Esophagus mucosa (tissue), 1 donor: ENCODE results near the gene FNDC3B. TPM values are rescaled to one million over a fixed set of nuclear protein-coding genes. Genes with fewer than 3 reads are reported as not detected.

Experiments
- ATAC-seq: fragments of 200-7000 bp; cut with Tn5 transposase; one replicate; pipeline ENCODE4 v1.9.1; 2020
- total RNA-seq: library from RNA; stranded (reverse); gene quantifications from one replicate; pipeline ENCODE4 v1.2.4, GENCODE V29; 2023
- donor health status: DM: yes; HTN: yes; CAD: no.

FNDC3B gene
- total RNA-seq, 1 donor from 2014 or later, result 19.9 TPM

DNA sequence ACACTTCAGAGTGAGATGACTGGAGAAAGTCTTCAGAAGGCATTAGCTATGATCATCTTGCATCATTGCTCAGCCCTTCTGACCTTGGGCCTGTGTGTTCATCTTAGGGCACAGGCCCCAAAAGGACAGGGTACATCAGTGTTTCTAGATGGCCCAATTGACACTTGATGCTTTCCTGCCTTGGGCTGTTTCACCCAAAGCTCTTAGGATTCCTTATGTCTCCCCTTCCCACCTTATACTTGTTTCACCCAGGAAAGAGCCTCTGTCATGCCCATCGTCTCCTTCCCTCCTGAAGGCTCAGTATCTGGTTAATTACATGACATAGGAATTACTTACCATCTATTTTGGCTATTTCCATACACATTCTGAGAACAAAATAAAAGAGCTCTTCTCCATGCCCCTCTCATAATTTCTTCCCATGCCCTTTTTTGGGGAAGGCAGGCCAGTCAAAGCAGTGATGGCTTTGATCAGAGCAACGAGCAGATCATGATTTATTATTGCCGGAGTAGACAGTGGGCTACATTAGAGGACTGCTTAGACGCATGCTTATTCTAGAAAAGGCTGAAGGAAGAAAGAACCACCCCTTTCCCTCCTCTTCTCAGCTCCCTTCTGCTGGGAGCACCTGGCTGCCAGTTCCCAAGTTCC, 335.9 kb downstream of the FNDC3B start:
- no peak for ATAC-seq

DNA sequence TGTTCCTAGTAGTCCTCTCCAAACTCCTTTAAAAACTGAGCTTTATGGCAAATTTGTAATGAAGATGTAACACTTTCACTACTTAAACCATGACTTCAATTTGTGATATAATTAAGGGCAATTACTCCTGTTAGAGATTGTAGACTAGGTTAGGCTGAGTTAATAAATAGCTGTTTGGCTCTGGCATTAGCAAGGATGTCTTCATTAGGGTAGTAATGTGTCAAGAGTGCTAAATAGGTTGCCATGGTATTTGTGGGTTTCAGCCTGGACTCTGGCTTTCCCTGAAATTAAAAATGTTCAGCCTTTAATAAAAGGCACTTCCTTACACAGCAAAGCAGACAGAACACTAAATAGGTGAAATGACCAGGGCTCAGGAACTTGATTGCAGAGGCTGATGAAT, 337.0 kb downstream of the FNDC3B start:
- no peak for ATAC-seq

- no peak for ATAC-seq
Observed at GRCh38 chr3:172376881-172377280, 337.5 kb downstream of the FNDC3B start.

DNA sequence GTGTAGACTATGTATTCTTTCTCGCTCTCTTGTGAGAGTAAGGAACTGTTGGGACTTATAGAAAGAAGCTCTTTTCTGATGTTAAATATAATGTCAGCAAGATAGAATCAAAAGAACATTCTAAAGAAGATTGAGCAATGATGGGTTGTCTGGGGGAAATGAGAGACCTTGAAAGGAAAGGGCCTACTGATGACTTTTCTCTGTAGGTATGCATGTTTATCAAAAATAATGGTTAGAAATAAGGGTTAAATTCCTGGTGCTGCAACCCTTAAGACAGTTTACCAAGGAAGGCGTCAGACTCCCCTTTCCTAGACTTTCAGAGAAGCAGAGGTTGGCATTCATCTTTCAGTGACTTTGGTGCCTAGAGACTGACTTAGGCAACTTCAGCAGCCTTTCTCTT, 339.1 kb downstream of the FNDC3B start:
- ATAC-seq, result no peak

DNA sequence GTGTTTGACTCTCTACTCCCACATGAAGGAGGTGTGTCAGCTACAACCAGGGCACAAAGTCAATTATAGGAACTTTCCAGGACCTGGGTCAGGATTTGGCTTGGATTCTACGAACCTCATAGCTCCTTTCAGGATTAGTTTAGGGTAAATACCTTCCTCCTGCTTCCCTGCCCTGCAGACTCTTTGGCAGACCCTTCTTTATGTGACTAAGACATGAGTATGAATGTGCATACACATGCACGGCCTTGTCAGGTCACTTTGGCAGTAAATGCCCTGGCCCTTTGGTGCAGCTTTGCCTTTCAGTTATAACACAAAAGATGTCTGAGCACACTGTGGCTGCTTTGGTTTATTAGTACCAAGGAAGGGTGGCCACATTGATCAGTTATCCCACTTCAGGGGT, 340.0 kb downstream of the FNDC3B start:
- peak; percentile 46 for ATAC-seq

- no peak for ATAC-seq
Observed at GRCh38 chr3:172380632-172381031, 341.3 kb downstream of the FNDC3B start.

GRCh38 chr3:172383306-172383796, 344.0 kb downstream of the FNDC3B start:
- ATAC-seq, result peak; percentile 55

DNA sequence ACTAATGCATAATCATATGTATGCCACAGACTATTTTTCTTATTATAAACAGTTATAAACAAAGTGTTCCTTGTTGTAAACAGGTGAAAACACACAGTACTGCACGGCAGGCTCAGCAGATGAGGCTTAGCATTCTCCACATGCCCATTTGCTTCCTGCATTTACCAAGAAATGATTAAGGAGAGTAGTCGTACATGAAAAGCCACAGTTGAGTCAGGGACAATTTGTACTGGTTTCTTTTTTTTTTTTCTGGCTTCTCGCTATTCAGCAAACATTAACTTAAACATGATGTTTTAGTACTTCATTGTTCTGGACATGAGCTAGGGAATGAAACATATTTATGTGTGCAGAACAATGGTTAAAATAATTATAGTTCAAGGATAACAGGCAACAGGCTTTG, 345.5 kb downstream of the FNDC3B start:
- ATAC-seq, result no peak

- ATAC-seq, result no peak
Observed at GRCh38 chr3:172387728-172388127, 348.4 kb downstream of the FNDC3B start.

DNA sequence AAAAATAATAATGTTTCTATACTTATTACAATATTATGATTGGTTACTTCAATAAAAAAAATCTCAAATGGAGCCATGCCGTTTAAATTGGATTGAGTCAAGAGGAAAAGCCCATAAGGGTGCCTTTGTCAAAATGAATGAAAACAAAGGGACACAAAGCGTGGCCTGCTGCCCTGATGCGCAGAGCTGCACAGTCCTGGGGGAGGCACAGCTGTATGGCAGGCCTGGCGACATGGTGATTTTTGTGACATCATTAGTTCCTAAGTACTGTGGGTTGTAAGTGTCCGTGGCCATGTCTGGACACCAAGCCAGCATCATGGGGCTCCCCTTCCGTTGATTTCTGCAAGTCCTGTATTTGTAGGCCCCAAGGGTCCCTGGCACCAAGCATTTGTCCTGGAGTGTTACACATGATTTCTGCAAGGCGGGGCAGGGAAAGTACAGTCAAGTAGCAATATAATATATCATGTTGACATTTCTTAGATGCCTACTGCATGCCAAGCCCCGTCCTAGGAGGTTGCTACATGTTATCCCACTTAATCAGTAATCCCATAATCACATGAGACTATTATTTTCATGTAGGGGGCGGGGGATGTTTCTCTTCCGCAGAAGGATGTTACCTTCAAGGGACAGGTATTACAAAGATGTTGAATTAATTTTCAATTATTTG, 349.2 kb downstream of the FNDC3B start:
- no peak for ATAC-seq

DNA sequence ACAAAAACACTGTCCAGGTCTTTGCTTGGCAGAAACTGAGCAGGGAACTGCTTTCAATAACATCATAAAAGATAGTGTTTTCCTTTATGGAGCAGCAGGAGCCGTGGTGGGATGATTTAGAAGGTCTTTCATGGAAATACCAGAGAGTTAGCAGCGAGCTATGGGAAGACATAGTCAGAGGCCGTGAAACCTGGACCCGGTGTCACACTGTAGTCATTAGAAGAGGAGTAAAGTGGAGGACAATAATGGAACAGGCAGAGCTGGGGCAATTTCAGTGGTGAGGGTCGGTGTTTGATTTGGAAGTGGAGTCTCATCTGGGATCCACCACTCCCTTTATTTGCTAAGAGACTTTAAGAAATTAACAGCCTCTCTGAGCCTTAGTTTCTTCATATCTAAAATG, 351.4 kb downstream of the FNDC3B start:
- ATAC-seq, result no peak

DNA sequence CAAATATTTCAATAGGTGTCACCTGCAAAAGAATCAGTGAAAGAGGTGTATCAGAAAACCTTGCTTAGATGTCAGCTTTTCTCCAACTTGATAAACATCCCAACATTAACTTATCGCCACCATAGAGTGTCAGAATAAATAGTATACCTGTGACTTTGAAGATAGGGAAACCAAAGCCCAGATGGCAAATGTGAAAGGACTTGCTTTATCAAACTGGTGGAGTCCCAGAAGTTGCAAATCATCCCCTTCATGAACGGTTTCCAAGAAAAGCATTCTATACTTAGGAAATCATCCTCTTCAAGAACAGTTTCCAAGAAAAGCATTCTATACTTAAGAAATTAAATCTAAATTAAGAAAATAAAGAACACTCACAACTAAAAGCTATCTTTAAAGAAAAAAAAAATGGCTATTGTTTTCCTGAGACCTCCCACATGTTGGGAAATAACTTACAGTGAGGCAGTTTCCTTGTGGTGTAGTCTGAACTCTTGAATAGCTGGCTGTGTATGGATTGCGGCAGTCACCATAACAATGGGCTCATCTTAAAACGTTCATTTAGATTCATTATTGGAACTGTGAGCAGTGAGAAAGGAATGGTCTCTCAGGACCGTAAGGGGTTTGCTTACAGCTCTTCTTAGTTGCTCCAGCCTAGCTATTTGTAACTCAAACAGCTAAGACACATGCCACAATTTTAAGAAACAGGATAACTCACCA, 352.4 kb downstream of the FNDC3B start:
- no peak for ATAC-seq

DNA sequence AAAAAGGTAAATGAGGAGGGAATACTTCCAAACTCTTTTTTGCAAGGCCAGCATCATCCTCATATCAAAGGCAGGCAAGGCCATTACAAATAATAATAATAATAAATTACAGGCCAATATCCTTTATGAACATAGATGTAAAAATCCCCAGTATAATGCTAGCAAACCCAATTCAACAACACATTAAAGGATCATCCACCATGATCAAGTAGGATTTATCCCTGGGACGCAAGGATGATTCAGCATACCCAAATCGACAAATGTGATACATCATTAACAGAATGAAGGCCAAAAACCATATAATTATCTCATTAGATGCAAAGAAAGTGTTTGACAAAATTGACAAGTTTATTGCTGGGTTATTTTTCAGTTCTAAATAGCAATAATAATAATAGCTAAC, 355.3 kb downstream of the FNDC3B start:
- ATAC-seq, result no peak

GRCh38 chr3:172396400-172396799, 357.0 kb downstream of the FNDC3B start:
- ATAC-seq, result no peak

- ATAC-seq, result no peak
Observed at GRCh38 chr3:172397716-172398405, 358.5 kb downstream of the FNDC3B start.

- ATAC-seq, result no peak
Observed at GRCh38 chr3:172398484-172398883, 359.1 kb downstream of the FNDC3B start.

DNA sequence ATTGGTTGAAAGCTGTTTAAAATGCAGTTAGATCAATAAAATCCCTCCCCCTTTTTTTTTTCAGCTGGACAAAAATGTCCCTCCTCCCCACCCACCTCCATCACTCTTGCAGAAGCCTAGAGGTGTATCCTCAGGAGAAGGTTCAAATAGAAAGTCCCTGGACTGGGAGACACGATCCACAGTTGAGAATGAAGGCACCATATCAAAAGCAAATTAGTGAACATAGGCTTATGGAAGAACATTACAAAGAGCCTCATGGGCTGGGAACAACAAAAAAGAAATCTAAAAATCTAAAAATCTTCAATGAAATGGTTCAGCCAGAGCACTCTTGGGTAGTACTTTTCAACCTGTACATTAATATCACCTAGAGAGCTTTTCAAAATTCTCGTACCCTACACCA, 362.7 kb downstream of the FNDC3B start:
- no peak for ATAC-seq

GRCh38 chr3:172402892-172403643, 363.7 kb downstream of the FNDC3B start:
- ATAC-seq, result no peak

GRCh38 chr3:172404237-172404962, 365.0 kb downstream of the FNDC3B start:
- ATAC-seq, result no peak

GRCh38 chr3:172405914-172406313, 366.5 kb downstream of the FNDC3B start:
- ATAC-seq, result no peak

GRCh38 chr3:172407872-172408271, 368.5 kb downstream of the FNDC3B start:
- no peak for ATAC-seq
